Ascending aorta (tissue), 2 donors: ENCODE measurements around the gene PNN. TPM values are rescaled to one million over a fixed set of nuclear protein-coding genes. Genes with fewer than 3 reads are reported as not detected.

Source experiments
- DNase-seq, 2 donors: peaks; one replicate each; pipeline ENCODE4 v3.0.0-alpha.2; 2019; ENCODE audit warnings: low spot score in 2 of 2
- H3K27ac ChIP-seq, 2 donors: fragments of 200-600 bp; sonication (generic); one replicate each; pipeline ENCODE4 v1.5.1; 2016 to 2017; ENCODE audit warnings: mild to moderate bottlenecking in 1 of 2
- H3K27me3 ChIP-seq: fragments of 200-600 bp; sonication (generic); one replicate; pipeline ENCODE4 v1.5.1; 2017
- H3K36me3 ChIP-seq, 2 donors: fragments of 200-600 bp; sonication (generic); one replicate each; pipeline ENCODE4 v1.5.1; 2016
- H3K4me1 ChIP-seq, 2 donors: fragments of 200-600 bp; sonication (generic); one replicate each; pipeline ENCODE4 v1.5.1; 2016 to 2017; ENCODE audit warnings: mild to moderate bottlenecking in 1 of 2
- H3K4me3 ChIP-seq, 2 donors: fragments of 200-600 bp; sonication (generic); one replicate each; pipeline ENCODE4 v1.5.1; 2016 to 2017; ENCODE audit warnings: mild to moderate bottlenecking in 1 of 2
- H3K9me3 ChIP-seq, 2 donors: fragments of 200-600 bp; sonication (generic); one replicate each; pipeline ENCODE4 v1.5.1; 2016
- intact Hi-C: fragments of 100-400 bp; cut with DNase I; formaldehyde crosslinking; loops from one replicate; pipeline ENCODE4 v1.15.1; 2023
- total RNA-seq: library from RNA; depleted of rRNA; stranded (reverse); fragments of >200 nt; gene quantifications from one replicate; pipeline ENCODE4 v1.1.0, GENCODE V29; 2016
- TF ChIP-seq, protein P1 (sequence below), 3 experiments: fragments of 200-600 bp in 2 of 3; fragments of 450-650 bp in 1 of 3; sonication (generic) in 2 of 3; IDR thresholded peaks; one replicate each; pipeline ENCODE4 v1.5.1; 2016 to 2019; ENCODE audit warnings: antibody characterized with exemption in 3 of 3, mild to moderate bottlenecking in 1 of 3, moderate library complexity in 1 of 3

The PNN gene
- total RNA-seq, 1 donor from 2014 or later: 19.3 TPM

DNA sequence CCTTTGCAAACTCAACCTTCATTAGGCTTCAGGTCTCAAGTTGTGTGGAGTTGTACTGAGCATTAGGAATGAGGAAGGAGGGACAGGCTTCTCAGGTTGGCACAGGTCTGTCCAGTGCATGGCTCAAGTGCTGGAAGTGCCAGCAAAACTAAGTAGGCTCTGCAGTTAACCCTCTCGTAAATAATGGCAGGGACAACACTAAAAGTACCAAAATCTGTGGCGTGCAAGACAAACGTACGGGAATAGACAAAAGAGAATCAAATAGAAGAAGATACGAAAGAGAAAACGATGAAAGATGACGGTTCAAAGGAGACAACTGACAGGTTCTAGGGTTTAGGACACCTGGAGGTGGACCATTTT is 5.5 kb upstream of the PNN start:
- Histone ChIP-seq H3K4me1 (peaks cover 10 to 16% of the 10 kb centered on the region in 2 donors), H3K27ac (peak overlapping the region; percentile 97 to 99)
- intact Hi-C loops: no loop called here

DNA sequence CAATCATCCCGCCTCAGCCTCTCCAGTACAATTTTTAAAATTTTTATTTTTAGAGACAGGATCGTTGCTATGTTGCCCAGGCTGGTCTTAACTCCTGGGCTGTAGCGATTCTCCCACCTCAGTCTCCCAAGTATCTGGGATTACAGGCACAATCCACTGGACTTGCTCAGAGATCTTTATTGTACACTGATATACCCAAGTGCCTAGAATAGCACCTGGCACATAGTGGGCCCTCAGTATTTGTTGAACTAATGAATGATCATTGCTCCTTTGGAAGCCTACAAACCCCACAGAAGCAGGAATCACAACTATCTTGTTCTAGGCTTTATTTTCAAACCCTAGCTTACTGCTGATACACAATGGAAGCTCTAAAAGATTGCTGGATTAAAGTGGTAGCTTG is 1.9 kb upstream of the PNN start:
- H3K4me3 ChIP-seq: no peak overlapping the region
- H3K36me3 ChIP-seq: peaks cover 18% of the 10 kb centered on the region in 2 donors
- no peaks in the 10 kb centered on the region for H3K9me3 ChIP-seq
- H3K4me1 ChIP-seq: peaks cover 9 to 26% of the 10 kb centered on the region in 2 donors
- no peak for DNase-seq
- intact Hi-C loops: no loop called here
- no peaks in the 10 kb centered on the region for H3K27me3 ChIP-seq
- no peak overlapping the region for H3K27ac ChIP-seq
- TF ChIP-seq, protein P1, sequence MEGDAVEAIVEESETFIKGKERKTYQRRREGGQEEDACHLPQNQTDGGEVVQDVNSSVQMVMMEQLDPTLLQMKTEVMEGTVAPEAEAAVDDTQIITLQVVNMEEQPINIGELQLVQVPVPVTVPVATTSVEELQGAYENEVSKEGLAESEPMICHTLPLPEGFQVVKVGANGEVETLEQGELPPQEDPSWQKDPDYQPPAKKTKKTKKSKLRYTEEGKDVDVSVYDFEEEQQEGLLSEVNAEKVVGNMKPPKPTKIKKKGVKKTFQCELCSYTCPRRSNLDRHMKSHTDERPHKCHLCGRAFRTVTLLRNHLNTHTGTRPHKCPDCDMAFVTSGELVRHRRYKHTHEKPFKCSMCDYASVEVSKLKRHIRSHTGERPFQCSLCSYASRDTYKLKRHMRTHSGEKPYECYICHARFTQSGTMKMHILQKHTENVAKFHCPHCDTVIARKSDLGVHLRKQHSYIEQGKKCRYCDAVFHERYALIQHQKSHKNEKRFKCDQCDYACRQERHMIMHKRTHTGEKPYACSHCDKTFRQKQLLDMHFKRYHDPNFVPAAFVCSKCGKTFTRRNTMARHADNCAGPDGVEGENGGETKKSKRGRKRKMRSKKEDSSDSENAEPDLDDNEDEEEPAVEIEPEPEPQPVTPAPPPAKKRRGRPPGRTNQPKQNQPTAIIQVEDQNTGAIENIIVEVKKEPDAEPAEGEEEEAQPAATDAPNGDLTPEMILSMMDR (IDR thresholded peaks at IDR 0.05): no peak

More for the DNA sequence above, 5.5 kb upstream of the PNN start:
- no peaks in the 10 kb centered on the region for H3K27me3 ChIP-seq
- H3K36me3 ChIP-seq: peaks cover 0 to 1% of the 10 kb centered on the region in 2 donors
- no peak for DNase-seq
- TF ChIP-seq, protein P1 (IDR thresholded peaks at IDR 0.05): no peak
- no peaks in the 10 kb centered on the region for H3K9me3 ChIP-seq
- H3K4me3 ChIP-seq: peak overlapping the region; percentile 79 to 96

DNA sequence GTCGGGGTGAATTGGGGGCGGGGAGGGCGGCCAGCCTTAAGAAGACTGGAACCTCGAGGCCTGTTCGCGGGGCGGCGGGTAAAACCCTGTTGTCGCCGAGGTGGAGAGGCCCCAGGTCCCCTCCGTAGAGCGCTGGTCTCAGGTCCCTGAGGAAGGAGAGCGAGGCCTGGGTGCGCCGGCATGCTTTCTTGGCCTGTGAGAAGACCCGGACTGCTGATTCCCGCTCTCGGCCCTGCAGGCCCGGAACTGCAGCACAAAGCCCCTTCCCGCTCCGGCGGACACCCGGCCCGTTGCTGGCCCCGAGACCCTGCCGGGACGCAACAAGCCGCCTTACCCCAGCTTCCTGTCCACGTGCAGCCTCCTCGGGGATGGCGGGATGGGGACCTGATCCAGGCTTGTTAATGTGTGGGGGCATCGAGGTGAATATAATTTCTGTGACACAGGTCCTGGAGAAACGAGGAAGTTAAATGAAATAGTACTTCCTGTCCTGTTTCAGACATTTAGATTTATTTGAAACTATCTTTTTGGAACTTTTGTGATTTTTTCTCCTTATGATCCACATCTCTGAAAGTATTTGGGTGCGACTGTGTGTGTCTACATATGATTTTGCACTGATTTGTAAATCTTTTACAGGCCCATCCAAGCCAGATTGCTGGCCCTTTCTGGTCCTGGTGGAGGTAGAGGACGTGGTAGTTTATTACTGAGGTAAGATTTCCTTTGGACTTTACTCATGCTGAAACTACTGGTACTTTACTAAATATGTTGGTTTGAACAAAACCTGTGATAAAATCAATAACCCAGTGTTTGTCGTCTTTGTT is 600 bp downstream of the PNN start:
- intact Hi-C loops: loop anchor here (1.0 to 2.0 kb wide), 5 partner anchors 61 to 256 kb away; partner anchors contain the start of genes GEMIN2 and SEC23A
- Histone ChIP-seq H3K27ac (peak overlapping the region; percentile 88 to 94), H3K4me1 (peaks cover 5 to 16% of the 10 kb centered on the region in 2 donors), H3K9me3 (no peaks in the 10 kb centered on the region), H3K27me3 (no peaks in the 10 kb centered on the region), H3K36me3 (peaks cover 42% of the 10 kb centered on the region in 2 donors), H3K4me3 (peak overlapping the region; percentile 72 to 92)
- peak in 1 of 2 donors; percentile 69 for DNase-seq
- TF ChIP-seq, protein P1 (IDR thresholded peaks at IDR 0.05): no peak

DNA sequence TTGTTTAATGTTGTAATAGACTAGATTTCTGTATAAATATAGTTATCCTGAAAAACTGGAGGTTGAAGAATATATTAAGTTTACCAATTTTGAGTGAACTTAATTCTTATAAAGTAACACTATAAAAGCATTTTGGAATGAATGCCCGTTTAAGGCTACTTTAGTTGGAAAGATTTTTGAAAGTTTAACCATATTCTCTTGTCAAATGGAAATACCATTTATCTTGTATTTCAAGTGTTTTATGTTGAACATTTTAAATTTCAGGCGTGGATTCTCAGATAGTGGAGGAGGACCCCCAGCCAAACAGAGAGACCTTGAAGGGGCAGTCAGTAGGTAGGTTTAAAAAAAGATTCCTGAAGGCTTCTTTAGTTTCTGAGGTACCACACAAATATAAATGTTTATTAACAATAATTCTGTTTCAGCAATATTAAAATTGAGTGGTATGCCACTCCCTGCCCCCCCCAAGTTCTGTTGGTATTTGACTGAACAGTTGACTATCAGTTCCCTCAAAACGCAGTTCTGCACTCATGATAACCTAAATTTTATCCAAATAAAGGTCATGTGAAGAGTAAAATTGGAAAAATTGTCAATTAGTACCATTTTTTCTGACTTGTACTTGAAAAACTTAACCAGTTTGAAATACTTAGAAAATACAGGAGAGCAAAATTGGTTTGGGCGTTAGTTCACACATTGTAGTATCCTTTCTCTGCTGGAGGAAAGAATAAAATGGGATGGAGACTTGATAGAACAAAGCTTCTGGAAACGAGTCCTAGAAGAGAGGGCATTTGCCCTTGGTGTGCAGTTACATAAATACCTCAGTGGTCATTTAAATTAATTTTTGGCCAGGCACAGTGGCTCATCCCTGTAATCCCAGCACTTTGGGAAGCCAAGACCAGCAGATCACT is 1.5 kb downstream of the PNN start:
- TF ChIP-seq, protein P1 (IDR thresholded peaks at IDR 0.05): no peak
- H3K36me3 ChIP-seq: peaks cover 51% of the 10 kb centered on the region in 2 donors
- no peak overlapping the region for H3K27ac ChIP-seq
- no peaks in the 10 kb centered on the region for H3K9me3 ChIP-seq
- peaks cover 5 to 13% of the 10 kb centered on the region in 2 donors for H3K4me1 ChIP-seq
- peak overlapping the region; percentile 72 to 92 for H3K4me3 ChIP-seq
- no peak for DNase-seq
- H3K27me3 ChIP-seq: no peaks in the 10 kb centered on the region
- intact Hi-C loops: loop anchor here (2.0 kb wide), 1 partner anchor 200 kb away; no protein-coding TSS in a partner anchor

DNA sequence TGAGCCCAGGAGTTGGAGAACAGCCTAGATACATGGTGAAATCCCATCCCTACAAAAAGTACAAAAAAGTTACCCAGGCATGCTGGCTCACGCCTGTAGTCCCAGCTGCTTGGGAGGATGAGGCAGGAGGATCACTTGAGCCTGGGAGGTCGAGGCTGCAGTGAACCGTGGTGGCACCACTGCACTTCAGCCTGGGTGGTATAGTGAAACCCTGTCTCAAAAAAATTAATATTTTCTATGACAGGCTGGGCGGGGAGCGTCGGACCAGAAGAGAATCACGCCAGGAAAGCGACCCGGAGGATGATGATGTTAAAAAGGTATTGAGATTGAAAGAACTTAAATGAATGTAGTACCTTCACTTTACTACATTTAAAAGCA is 2.1 kb downstream of the PNN start:
- intact Hi-C loops: loop anchor here (2.0 kb wide), 1 partner anchor 200 kb away; no protein-coding TSS in a partner anchor
- Histone ChIP-seq H3K9me3 (no peaks in the 10 kb centered on the region), H3K27ac (no peak overlapping the region), H3K4me1 (peaks cover 5 to 13% of the 10 kb centered on the region in 2 donors), H3K36me3 (peaks cover 53 to 55% of the 10 kb centered on the region in 2 donors), H3K4me3 (peak overlapping the region in 1 of 2 donors; percentile 92), H3K27me3 (no peaks in the 10 kb centered on the region)
- DNase-seq: no peak
- TF ChIP-seq, protein P1 (IDR thresholded peaks at IDR 0.05): no peak
